NB4 (cell line): ENCODE results near the gene VEPH1.

Source experiments
- POLR2A ChIP-seq: IDR thresholded peaks from 2 replicates; pipeline ENCODE4 v1.6.1; 2011; ENCODE audit warnings: mild to moderate bottlenecking; ENCODE audit not compliant: insufficient read length; ENCODE audit errors: extremely low read depth
- TF ChIP-seq, protein P1 (sequence below): IDR thresholded peaks from one replicate; pipeline ENCODE4 v1.5.1; 2012; ENCODE audit warnings: low read depth, low read length

- TF ChIP-seq, protein P1, sequence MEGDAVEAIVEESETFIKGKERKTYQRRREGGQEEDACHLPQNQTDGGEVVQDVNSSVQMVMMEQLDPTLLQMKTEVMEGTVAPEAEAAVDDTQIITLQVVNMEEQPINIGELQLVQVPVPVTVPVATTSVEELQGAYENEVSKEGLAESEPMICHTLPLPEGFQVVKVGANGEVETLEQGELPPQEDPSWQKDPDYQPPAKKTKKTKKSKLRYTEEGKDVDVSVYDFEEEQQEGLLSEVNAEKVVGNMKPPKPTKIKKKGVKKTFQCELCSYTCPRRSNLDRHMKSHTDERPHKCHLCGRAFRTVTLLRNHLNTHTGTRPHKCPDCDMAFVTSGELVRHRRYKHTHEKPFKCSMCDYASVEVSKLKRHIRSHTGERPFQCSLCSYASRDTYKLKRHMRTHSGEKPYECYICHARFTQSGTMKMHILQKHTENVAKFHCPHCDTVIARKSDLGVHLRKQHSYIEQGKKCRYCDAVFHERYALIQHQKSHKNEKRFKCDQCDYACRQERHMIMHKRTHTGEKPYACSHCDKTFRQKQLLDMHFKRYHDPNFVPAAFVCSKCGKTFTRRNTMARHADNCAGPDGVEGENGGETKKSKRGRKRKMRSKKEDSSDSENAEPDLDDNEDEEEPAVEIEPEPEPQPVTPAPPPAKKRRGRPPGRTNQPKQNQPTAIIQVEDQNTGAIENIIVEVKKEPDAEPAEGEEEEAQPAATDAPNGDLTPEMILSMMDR, result no peak
- TF ChIP-seq POLR2A, result no peak
These were observed at the start of gene VEPH1 for GRCh38 chr3:157502916-157503595.
